OCI-LY3 (cell line): ENCODE results near the gene SCGB2A2.

Experiments used
- CTCF ChIP-seq: fragments of 200-600, 300-600 bp; sonication (generic); IDR thresholded peaks from 2 replicates; pipeline ENCODE4 v1.5.1; 2014; ENCODE audit warnings: antibody characterized with exemption, low read length, low read depth
- EZH2phosphoT487 ChIP-seq: fragments of 200-600 bp; shearing (Covaris generic); IDR thresholded peaks from 2 replicates; pipeline ENCODE4 v1.6.1; 2018; ENCODE audit warnings: antibody characterized with exemption, mixed run types, low read depth

GRCh38 chr11:62236187-62236586 is 33.8 kb upstream of the SCGB2A2 start:
- no peak for TF ChIP-seq CTCF
- no peak for TF ChIP-seq EZH2phosphoT487
